ENCODE results near the gene DNMBP. TPM values are rescaled to one million over a fixed set of nuclear protein-coding genes. Genes with fewer than 3 reads are reported as not detected.
A peak's percentile ranks its signal among the peaks of the same experiment; 100 is the strongest.

Gene DNMBP
- total RNA-seq, 1 experiment from 2014 or later = 39.3 TPM

- no TSS peak for BruUV-seq (replicated peaks)
- intact Hi-C loops (cut with micrococcal nuclease; ENCODE audit: unreplicated experiment) (no loop called here), in situ Hi-C loops (cut with HindIII; ENCODE audit: low pct_unique_long_range_greater_than_20kb, low sequenced_read_pairs) (no loop called here)
- Histone ChIP-seq H3K27me3 (ENCODE audit: control insufficient read depth, insufficient read depth, low read length) (no peaks in the 10 kb centered on the region), H3K9me3 (ENCODE audit: control insufficient read depth, insufficient read depth, low read depth, low read length) (no peaks in the 10 kb centered on the region), H3K4me1 (ENCODE audit: control insufficient read depth, insufficient read depth, low read length) (peaks cover 8% of the 10 kb centered on the region), H3K36me3 (ENCODE audit: control insufficient read depth, insufficient read depth, low read length) (no peaks in the 10 kb centered on the region), H3K27ac (ENCODE audit: low read length) (no peak overlapping the region), H3K4me3 (ENCODE audit: low read depth in 2 of 2, low read length in 2 of 2) (no peak overlapping the region)
- POLR2A ChIA-PET = no interaction called here
- peak; percentile 29; the same call in 1 of the 2 replicates for TF ChIP-seq TCF7L2 (IDR thresholded peaks at IDR 0.05; ENCODE audit: low read depth, low read length)
- no peak for TF ChIP-seq CTCF (IDR thresholded peaks at IDR 0.05)
- CTCF ChIA-PET = interaction anchor here (0.6 kb wide), 1 partner anchor 55 kb away, joined by 3 read pairs; no protein-coding TSS in a partner anchor
- ATAC-seq (peak; percentile 33; the same call in 1 of the 2 replicates), DNase-seq (ENCODE audit: low read depth, low spot score) (no peak)
Measured at GRCh38 chr10:100025576-100025975, 15.8 kb upstream of the DNMBP start.

- POLR2A ChIA-PET = no interaction called here
- no TSS peak for BruUV-seq (replicated peaks)
- Histone ChIP-seq H3K4me1 (ENCODE audit: control insufficient read depth, insufficient read depth, low read length) (peaks cover 16% of the 10 kb centered on the region), H3K9me3 (ENCODE audit: control insufficient read depth, insufficient read depth, low read depth, low read length) (no peaks in the 10 kb centered on the region), H3K36me3 (ENCODE audit: control insufficient read depth, insufficient read depth, low read length) (no peaks in the 10 kb centered on the region), H3K27me3 (ENCODE audit: control insufficient read depth, insufficient read depth, low read length) (no peaks in the 10 kb centered on the region), H3K27ac (ENCODE audit: low read length) (no peak overlapping the region), H3K4me3 (ENCODE audit: low read depth in 2 of 2, low read length in 2 of 2) (no peak overlapping the region)
- CTCF ChIA-PET = interaction anchor here (0.6 kb wide), 1 partner anchor 311 kb away, joined by 5 read pairs; no protein-coding TSS in a partner anchor
- no peak for TF ChIP-seq CTCF (IDR thresholded peaks at IDR 0.05)
- TF ChIP-seq SIN3A (IDR thresholded peaks at IDR 0.05; ENCODE audit: borderline replicate concordance, insufficient read depth, low read depth, low read length) = no peak
- no peak for TF ChIP-seq POLR2AphosphoS5 (IDR thresholded peaks at IDR 0.05; ENCODE audit: low read depth, low read length)
- TF ChIP-seq TCF7L2 (IDR thresholded peaks at IDR 0.05; ENCODE audit: low read depth, low read length) = no peak
- intact Hi-C loops (cut with micrococcal nuclease; ENCODE audit: unreplicated experiment) (no loop called here), in situ Hi-C loops (cut with HindIII; ENCODE audit: low pct_unique_long_range_greater_than_20kb, low sequenced_read_pairs) (no loop called here)
- no peak for DNase-seq (ENCODE audit: low read depth, low spot score)
- ATAC-seq = no peak
Measured at GRCh38 chr10:100024748-100025147, 15.0 kb upstream of the DNMBP start.

- intact Hi-C loops (cut with micrococcal nuclease; ENCODE audit: unreplicated experiment) (no loop called here), in situ Hi-C loops (cut with HindIII; ENCODE audit: low pct_unique_long_range_greater_than_20kb, low sequenced_read_pairs) (no loop called here)
- Histone ChIP-seq H3K9me3 (ENCODE audit: control insufficient read depth, insufficient read depth, low read depth, low read length) (no peaks in the 10 kb centered on the region), H3K4me3 (ENCODE audit: low read depth in 2 of 2, low read length in 2 of 2) (no peak overlapping the region), H3K4me1 (ENCODE audit: control insufficient read depth, insufficient read depth, low read length) (peaks cover 23% of the 10 kb centered on the region), H3K27ac (ENCODE audit: low read length) (no peak overlapping the region), H3K36me3 (ENCODE audit: control insufficient read depth, insufficient read depth, low read length) (no peaks in the 10 kb centered on the region), H3K27me3 (ENCODE audit: control insufficient read depth, insufficient read depth, low read length) (no peaks in the 10 kb centered on the region)
- TF ChIP-seq SIN3A (IDR thresholded peaks at IDR 0.05; ENCODE audit: borderline replicate concordance, insufficient read depth, low read depth, low read length) (no peak), REST (IDR thresholded peaks at IDR 0.05; ENCODE audit: insufficient read depth in 1 of 2, low read depth in 2 of 2, low read length in 1 of 2) (no peak), CTCF (IDR thresholded peaks at IDR 0.05) (no peak), TCF7L2 (IDR thresholded peaks at IDR 0.05; ENCODE audit: low read depth, low read length) (no peak), POLR2AphosphoS5 (IDR thresholded peaks at IDR 0.05; ENCODE audit: low read depth, low read length) (no peak)
- CTCF ChIA-PET = interaction anchor here (0.6 kb wide), 1 partner anchor 1193 kb away, joined by 3 read pairs; no protein-coding TSS in a partner anchor
- ATAC-seq (no peak), DNase-seq (ENCODE audit: low read depth, low spot score) (no peak)
- POLR2A ChIA-PET = no interaction called here
- no TSS peak for BruUV-seq (replicated peaks)
Measured at GRCh38 chr10:100022403-100022802, 12.7 kb upstream of the DNMBP start.

Measured in Panc1 (cell line).